ENCODE data around the gene NUDCD3.

Gene NUDCD3

DNA sequence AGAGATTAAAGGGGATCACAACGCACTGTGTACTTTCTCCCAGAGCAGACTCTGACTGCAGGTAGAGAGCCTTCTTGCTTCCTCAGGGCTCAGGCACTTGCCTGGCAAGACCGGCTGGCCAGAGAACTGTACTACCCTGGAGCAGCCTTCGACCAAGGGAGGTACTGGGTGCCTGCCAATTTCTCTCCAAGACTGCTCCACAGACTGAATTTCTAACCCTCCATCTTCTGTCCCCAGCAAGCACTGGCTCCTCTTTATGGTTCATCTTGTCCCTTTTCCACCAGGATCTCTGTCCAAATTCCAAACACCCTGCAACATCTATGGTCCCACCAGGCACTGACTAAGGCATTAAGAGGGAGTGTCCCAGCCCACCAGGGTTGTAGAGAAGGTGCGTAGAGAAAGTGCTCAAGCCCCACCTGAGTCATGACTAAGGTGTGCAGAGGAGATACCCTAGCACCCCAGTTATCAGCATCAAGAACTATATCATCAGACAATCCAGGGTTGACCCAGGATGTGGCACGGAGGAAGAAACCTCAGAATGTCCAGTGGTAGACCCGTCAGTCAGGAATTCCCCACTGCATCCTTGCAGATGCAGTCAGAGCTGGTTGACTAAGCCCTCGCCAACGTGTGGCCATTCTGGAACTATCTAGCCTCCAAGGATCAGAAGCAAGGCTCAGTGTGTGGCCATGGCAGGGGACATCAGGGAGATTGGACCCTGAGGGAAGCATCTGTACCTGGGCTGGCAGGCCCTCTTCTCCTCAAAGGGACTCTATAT is 104.1 kb downstream of the NUDCD3 start:
- TF ChIP-seq GATA3 (IDR thresholded peaks at IDR 0.05; ENCODE audit: low read depth, low read length) (no peak), GATA2 (IDR thresholded peaks at IDR 0.05; ENCODE audit: low read depth, low read length) (no peak)

GRCh38 chr7:44385434-44386138 is 104.9 kb downstream of the NUDCD3 start:
- TF ChIP-seq GATA3 (IDR thresholded peaks at IDR 0.05; ENCODE audit: low read depth, low read length) = no peak
- no peak for TF ChIP-seq GATA2 (IDR thresholded peaks at IDR 0.05; ENCODE audit: low read depth, low read length)

- TF ChIP-seq GATA2 (IDR thresholded peaks at IDR 0.05; ENCODE audit: low read depth, low read length) = no peak
- TF ChIP-seq GATA3 (IDR thresholded peaks at IDR 0.05; ENCODE audit: low read depth, low read length) = no peak
These were observed 105.6 kb downstream of the NUDCD3 start for GRCh38 chr7:44384586-44385433.

DNA sequence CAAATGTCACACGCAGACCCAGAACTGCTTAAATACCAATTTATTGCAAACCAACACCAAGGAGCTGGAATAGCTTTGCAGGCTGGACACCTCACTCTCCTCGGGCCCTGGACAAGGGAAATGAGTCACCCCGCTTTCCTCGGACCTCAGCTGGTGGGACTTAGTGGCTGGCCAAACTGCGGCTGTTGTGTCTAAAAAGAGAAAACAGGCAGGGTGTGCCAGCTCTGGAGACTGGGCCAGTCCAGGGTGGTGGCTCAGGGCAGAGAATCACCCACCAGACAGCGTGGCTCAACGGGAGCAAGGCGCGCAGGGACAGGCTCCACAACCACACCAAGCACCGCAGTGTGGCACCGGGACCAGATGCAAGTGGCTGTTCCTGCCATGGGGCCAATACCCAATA is 106.9 kb downstream of the NUDCD3 start:
- TF ChIP-seq GATA3 (IDR thresholded peaks at IDR 0.05; ENCODE audit: low read depth, low read length) (no peak), GATA2 (IDR thresholded peaks at IDR 0.05; ENCODE audit: low read depth, low read length) (no peak)

- no peak for TF ChIP-seq GATA3 (IDR thresholded peaks at IDR 0.05; ENCODE audit: low read depth, low read length)
These were observed 107.8 kb downstream of the NUDCD3 start for GRCh38 chr7:44382459-44383265.

GRCh38 chr7:44381494-44382220 is 108.8 kb downstream of the NUDCD3 start:
- TF ChIP-seq GATA2 (IDR thresholded peaks at IDR 0.05; ENCODE audit: low read depth, low read length) (no peak), GATA3 (IDR thresholded peaks at IDR 0.05; ENCODE audit: low read depth, low read length) (no peak)

DNA sequence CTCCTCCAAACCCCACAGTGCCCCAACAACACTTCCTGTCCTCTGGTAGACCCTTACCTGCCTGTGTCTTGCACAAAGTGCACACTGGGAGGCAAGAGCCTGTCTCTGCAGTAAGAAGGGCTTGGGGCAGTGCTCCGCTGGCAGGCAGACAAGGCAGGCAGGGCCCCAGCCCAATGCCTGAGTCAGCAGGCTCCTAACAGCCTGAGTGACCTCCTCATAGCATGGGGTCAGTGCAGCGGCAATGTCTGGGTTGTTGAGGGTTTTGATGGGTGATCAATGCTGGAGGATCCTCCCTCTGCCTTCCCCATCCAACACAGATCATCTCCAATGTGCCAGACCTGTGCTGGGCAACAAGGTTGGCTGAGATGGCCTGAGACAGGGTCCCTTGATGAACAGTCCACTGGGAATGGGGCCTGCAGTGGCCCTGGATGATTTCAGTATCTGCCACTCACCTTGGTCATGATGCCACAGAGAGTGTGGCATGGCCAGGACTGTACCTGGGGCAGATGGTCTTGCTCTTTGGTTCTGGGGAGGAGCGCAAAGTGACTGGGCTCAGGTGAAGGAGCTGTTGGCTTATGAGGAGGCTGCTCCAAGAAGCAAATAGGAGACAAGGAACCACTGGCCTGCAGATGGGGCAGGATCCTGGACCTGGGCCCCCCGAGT is 109.5 kb downstream of the NUDCD3 start:
- TF ChIP-seq GATA2 (IDR thresholded peaks at IDR 0.05; ENCODE audit: low read depth, low read length) = no peak
- TF ChIP-seq GATA3 (IDR thresholded peaks at IDR 0.05; ENCODE audit: low read depth, low read length) = no peak

- TF ChIP-seq GATA2 (IDR thresholded peaks at IDR 0.05; ENCODE audit: low read depth, low read length) (no peak), GATA3 (IDR thresholded peaks at IDR 0.05; ENCODE audit: low read depth, low read length) (no peak)
These were observed 110.1 kb downstream of the NUDCD3 start for GRCh38 chr7:44380189-44380830.

DNA sequence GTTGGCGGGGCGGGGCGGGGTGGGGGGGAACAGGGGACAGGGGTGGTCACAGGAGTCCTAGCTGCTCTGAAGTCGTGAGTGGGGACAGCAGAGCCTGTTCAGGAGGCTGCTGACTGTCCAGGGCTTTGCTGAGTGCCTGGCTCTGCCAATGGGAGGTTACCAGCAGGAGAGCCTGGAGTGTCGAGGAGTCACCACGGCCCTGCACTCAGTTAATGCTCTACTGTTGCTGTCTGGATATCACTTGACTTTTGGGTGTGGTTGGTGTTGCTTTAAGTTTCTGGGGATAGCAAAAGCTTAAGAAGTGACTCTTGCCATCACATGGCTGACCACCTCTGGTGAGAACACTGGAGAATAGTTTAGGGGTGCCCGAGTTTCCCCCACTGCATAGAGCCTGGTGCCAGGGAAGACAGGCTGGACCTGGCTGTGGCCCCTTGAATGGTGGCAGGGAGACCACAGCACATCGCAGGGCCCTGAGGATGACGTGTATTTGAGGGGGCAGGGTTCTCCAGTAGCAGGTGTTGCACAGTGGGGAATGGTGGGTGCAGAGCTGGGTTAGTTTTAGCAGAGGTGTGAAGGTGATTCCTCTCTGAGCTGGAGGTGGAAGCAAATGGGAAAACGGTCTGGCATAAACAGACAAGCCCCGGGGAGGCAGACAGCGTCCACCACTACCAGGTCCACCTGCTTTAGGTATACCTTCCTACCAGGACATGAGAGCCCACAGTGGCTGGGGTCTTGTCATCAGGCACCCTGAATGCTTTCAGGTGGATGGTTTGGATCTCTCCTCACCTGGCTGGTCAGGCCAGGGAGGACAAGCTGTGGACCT is 110.9 kb downstream of the NUDCD3 start:
- TF ChIP-seq GATA3 (IDR thresholded peaks at IDR 0.05; ENCODE audit: low read depth, low read length) (no peak), GATA2 (IDR thresholded peaks at IDR 0.05; ENCODE audit: low read depth, low read length) (no peak)

DNA sequence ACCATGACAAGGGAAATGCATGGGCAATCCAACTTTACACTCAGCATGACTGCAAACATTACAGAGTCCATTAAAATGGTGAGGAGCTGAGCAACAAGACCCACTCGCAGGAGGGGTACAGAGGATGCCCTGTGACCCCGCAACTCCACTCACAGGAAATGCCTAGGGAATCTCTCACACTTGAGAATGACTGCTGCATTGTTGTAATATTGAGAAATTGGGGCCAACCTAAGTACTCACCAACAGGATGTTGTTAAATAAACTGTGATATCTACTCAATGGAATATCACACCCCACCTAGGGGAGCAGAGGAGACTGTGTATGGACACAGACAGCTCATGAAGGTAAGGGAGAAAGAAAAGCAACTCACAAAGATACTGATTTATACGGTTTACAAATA is 111.7 kb downstream of the NUDCD3 start:
- TF ChIP-seq GATA3 (IDR thresholded peaks at IDR 0.05; ENCODE audit: low read depth, low read length) = no peak
- TF ChIP-seq GATA2 (IDR thresholded peaks at IDR 0.05; ENCODE audit: low read depth, low read length) = no peak

GRCh38 chr7:44377681-44378421 is 112.6 kb downstream of the NUDCD3 start:
- TF ChIP-seq GATA3 (IDR thresholded peaks at IDR 0.05; ENCODE audit: low read depth, low read length) (no peak), GATA2 (IDR thresholded peaks at IDR 0.05; ENCODE audit: low read depth, low read length) (no peak)
